Keratinocyte (primary cell): Measurements from ENCODE around the gene GRN. TPM values are rescaled to one million over a fixed set of nuclear protein-coding genes. Genes with fewer than 3 reads are reported as not detected.

Source experiments
- DNase-seq: peaks from one replicate; pipeline ENCODE4 v3.0.0-alpha.2; 2011; ENCODE audit warnings: low read depth, missing footprints, low spot score
- FAIRE-seq: peaks from 2 replicates; lab custom pipeline; 2011; peaks lifted over from hg19 to GRCh38; lab: Jason Lieb, UNC
- H2AFZ ChIP-seq: 2 replicates; pipeline ENCODE4 v1.6.0; 2012; ENCODE audit warnings: low read length, control low read depth, inconsistent platforms; ENCODE audit not compliant: control insufficient read depth
- H3K27ac ChIP-seq: 2 replicates; pipeline ENCODE4 v1.5.1; 2011; ENCODE audit warnings: low read length; ENCODE audit not compliant: control insufficient read depth, insufficient read depth
- H3K27me3 ChIP-seq: 3 replicates; pipeline ENCODE4 v1.6.0; 2011; ENCODE audit warnings: low read length; ENCODE audit not compliant: control insufficient read depth, insufficient read depth; ENCODE audit errors: extremely low read depth
- H3K36me3 ChIP-seq, 2 experiments: 2 replicates in 1 of 2; 3 replicates in 1 of 2; pipeline ENCODE4 v1.5.1; 2011; ENCODE audit warnings: low read length in 2 of 2, mild to moderate bottlenecking in 1 of 2; ENCODE audit not compliant: control insufficient read depth in 2 of 2, insufficient read depth in 2 of 2; ENCODE audit errors: extremely low read depth in 1 of 2
- H3K4me1 ChIP-seq: 3 replicates; pipeline ENCODE4 v1.5.1; 2011; ENCODE audit warnings: low read length; ENCODE audit not compliant: control insufficient read depth, insufficient read depth; ENCODE audit errors: extremely low read depth
- H3K4me2 ChIP-seq: 3 replicates; pipeline ENCODE4 v1.6.0; 2011; ENCODE audit warnings: low read depth, low read length; ENCODE audit not compliant: control insufficient read depth, insufficient read depth; ENCODE audit errors: extremely low read depth
- H3K4me3 ChIP-seq, 3 experiments: fragments of 200-600 bp in 1 of 3; sonication (generic) in 1 of 3; 2 replicates in 2 of 3; 3 replicates in 1 of 3; pipeline ENCODE4 v1.5.1; 2011 to 2016; ENCODE audit warnings: low read length in 3 of 3, mild to moderate bottlenecking in 3 of 3, control low read depth in 2 of 3, inconsistent platforms in 1 of 3, low read depth in 1 of 3, mixed read lengths in 1 of 3, mixed run types in 1 of 3, moderate library complexity in 1 of 3; ENCODE audit not compliant: control insufficient read depth in 2 of 3, insufficient read depth in 2 of 3; ENCODE audit errors: extremely low read depth in 1 of 3
- H3K79me2 ChIP-seq: 2 replicates; pipeline ENCODE4 v1.6.0; 2012; ENCODE audit warnings: low read length; ENCODE audit not compliant: control insufficient read depth, insufficient read depth
- H3K9ac ChIP-seq: 3 replicates; pipeline ENCODE4 v1.6.0; 2011; ENCODE audit warnings: low read length; ENCODE audit not compliant: control insufficient read depth, insufficient read depth; ENCODE audit errors: extremely low read depth
- H3K9me1 ChIP-seq: 3 replicates; pipeline ENCODE4 v1.6.0; 2011; ENCODE audit warnings: low read length; ENCODE audit not compliant: control insufficient read depth, insufficient read depth; ENCODE audit errors: extremely low read depth
- H3K9me3 ChIP-seq: 2 replicates; pipeline ENCODE4 v1.5.1; 2012; ENCODE audit warnings: low read depth, low read length; ENCODE audit not compliant: control insufficient read depth
- H4K20me1 ChIP-seq: 3 replicates; pipeline ENCODE4 v1.6.0; 2011; ENCODE audit warnings: low read length; ENCODE audit not compliant: control insufficient read depth, insufficient read depth; ENCODE audit errors: extremely low read depth
- CTCF ChIP-seq, 3 experiments: IDR thresholded peaks in 1 of 3; conservative IDR thresholded peaks in 1 of 3; optimal IDR thresholded peaks in 1 of 3; 2 replicates in 2 of 3; 3 replicates in 1 of 3; pipeline versions ENCODE3 to v1.5.1; 2011; ENCODE audit warnings: low read length in 3 of 3, mild to moderate bottlenecking in 3 of 3, moderate library complexity in 2 of 3, control low read depth in 1 of 3, inconsistent platforms in 1 of 3; ENCODE audit not compliant: insufficient read depth in 2 of 3; ENCODE audit errors: extremely low read depth in 1 of 3
- EZH2 ChIP-seq: IDR thresholded peaks from one replicate; pipeline ENCODE4 v1.6.1; 2012; ENCODE audit warnings: inconsistent platforms, mild to moderate bottlenecking, low read length, moderate library complexity
- dilution Hi-C: fragments of 300-500 bp; cut with MboI; formaldehyde crosslinking; loops from one replicate; pipeline ENCODE4 v1.7.0; 2020; ENCODE audit warnings: low sequenced_read_pairs; ENCODE audit not compliant: extremely low pct_ligation_motif_present
- polyA plus RNA-seq, 5 experiments: library from polyadenylated mRNA; depleted of rRNA in 3 of 5; stranded (reverse) in 3 of 5; stranded (forward) in 1 of 5; unstranded in 1 of 5; fragments of >200 nt; gene quantifications; 1 replicate in 1 of 5; 2 replicates in 3 of 5; 3 replicates in 1 of 5; pipeline versions ENCODE4 v1.2.1 to v1.2.3, GENCODE V29; 2011 to 2012; ENCODE audit warnings: missing spikeins in 2 of 5, low read depth in 1 of 5, low replicate concordance in 1 of 5

Gene GRN
- polyA plus RNA-seq, 1 donor (not counting 4 experiments of a cell fraction or from before 2014, with no cell fraction given): 179 TPM

DNA sequence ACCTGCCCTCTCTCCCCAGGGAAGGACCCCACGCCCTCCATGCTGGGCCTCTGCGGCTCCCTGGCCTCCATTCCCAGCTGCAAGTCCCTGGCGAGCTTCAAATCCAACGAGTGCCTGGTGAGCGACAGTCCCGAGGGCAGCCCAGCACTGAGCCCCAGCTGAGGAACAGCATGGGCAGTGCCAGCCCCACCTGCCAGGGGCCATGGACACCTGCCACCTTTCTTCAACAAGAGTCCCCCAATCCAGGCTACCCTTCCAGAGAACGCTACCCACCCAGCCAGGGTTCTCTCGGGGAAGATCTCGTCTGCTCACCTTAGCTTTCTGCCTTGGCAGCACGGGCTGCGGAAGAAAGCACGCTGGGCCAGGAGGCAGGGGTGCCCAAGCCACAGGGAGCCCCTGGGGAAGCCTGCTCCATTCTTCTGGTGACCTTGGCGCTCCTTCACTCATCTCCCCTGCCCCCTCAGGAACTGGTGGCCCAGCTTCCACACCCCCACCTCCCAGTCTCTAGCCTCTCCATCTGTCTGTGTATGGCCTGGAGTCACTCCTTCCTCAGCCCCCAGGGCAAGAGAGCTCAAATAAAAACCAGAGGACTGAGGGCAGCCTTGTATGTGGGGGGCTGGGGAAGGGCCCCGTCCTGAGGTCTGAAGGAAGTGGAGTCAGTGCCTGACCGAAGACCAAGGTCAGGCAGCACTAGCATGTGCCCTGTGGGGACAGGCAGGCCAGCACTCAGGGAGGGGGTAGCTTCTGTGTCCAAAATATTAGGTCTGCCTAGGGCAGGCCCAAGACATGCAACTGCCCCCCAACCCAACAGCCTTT lies 26.8 kb upstream of the GRN start:
- no peak overlapping the region for H3K4me2 ChIP-seq
- TF ChIP-seq EZH2: no peak
- TF ChIP-seq CTCF (optimal IDR thresholded peaks at IDR 0.05 in 1 of 3, IDR thresholded peaks at IDR 0.05 in 1 of 3, conservative IDR thresholded peaks at IDR 0.05 in 1 of 3; ENCODE audit: extremely low read depth in 1 of 3, insufficient read depth in 2 of 3, low read length in 3 of 3): no peak
- dilution Hi-C loops: no loop called here
- no peak overlapping the region for H3K27ac ChIP-seq
- FAIRE-seq (no peak), DNase-seq (no peak)
- H3K79me2 ChIP-seq: peaks cover 5% of the 10 kb centered on the region
- no peak overlapping the region for H2AFZ ChIP-seq
- H3K9me1 ChIP-seq: no peaks in the 10 kb centered on the region
- no peaks in the 10 kb centered on the region for H3K9me3 ChIP-seq
- peaks cover 29% of the 10 kb centered on the region for H3K27me3 ChIP-seq
- peaks cover 25 to 33% of the 10 kb centered on the region in 2 experiments for H3K36me3 ChIP-seq
- H3K4me1 ChIP-seq: peaks cover 11% of the 10 kb centered on the region
- no peak overlapping the region for H3K9ac ChIP-seq
- H3K4me3 ChIP-seq: no peak overlapping the region
- peaks cover 2% of the 10 kb centered on the region for H4K20me1 ChIP-seq

GRCh38 chr17:44320066-44320465 lies 25.0 kb upstream of the GRN start:
- H4K20me1 ChIP-seq: peaks cover 2% of the 10 kb centered on the region
- peaks cover 17% of the 10 kb centered on the region for H3K79me2 ChIP-seq
- no peak overlapping the region for H3K4me2 ChIP-seq
- no peaks in the 10 kb centered on the region for H3K9me1 ChIP-seq
- FAIRE-seq (no peak), DNase-seq (no peak)
- no peak overlapping the region for H3K27ac ChIP-seq
- dilution Hi-C loops: no loop called here
- H3K4me3 ChIP-seq: no peak overlapping the region
- TF ChIP-seq CTCF (optimal IDR thresholded peaks at IDR 0.05 in 1 of 3, IDR thresholded peaks at IDR 0.05 in 1 of 3, conservative IDR thresholded peaks at IDR 0.05 in 1 of 3; ENCODE audit: extremely low read depth in 1 of 3, insufficient read depth in 2 of 3, low read length in 3 of 3) (no peak), EZH2 (no peak)
- H3K9ac ChIP-seq: no peak overlapping the region
- no peak overlapping the region for H2AFZ ChIP-seq
- no peaks in the 10 kb centered on the region for H3K9me3 ChIP-seq
- peaks cover 11% of the 10 kb centered on the region for H3K4me1 ChIP-seq
- H3K36me3 ChIP-seq: peaks cover 25 to 33% of the 10 kb centered on the region in 2 experiments
- H3K27me3 ChIP-seq: peaks cover 16% of the 10 kb centered on the region
